GM19455 (cell line): ENCODE results near the gene LTF.

Experiments
- ATAC-seq: cut with Tn5 transposase; IDR thresholded peaks from one replicate; pipeline ENCODE4 v1.9.1; 2021; ENCODE audit not compliant: unreplicated experiment

Gene LTF

GRCh38 chr3:46491089-46492070 is 26.7 kb upstream of the LTF start:
- no peak for ATAC-seq

GRCh38 chr3:46490338-46491084 is 25.8 kb upstream of the LTF start:
- ATAC-seq, result no peak

GRCh38 chr3:46489875-46490274 is 25.2 kb upstream of the LTF start:
- ATAC-seq, result no peak

GRCh38 chr3:46489381-46489780 is 24.7 kb upstream of the LTF start:
- ATAC-seq, result no peak

DNA sequence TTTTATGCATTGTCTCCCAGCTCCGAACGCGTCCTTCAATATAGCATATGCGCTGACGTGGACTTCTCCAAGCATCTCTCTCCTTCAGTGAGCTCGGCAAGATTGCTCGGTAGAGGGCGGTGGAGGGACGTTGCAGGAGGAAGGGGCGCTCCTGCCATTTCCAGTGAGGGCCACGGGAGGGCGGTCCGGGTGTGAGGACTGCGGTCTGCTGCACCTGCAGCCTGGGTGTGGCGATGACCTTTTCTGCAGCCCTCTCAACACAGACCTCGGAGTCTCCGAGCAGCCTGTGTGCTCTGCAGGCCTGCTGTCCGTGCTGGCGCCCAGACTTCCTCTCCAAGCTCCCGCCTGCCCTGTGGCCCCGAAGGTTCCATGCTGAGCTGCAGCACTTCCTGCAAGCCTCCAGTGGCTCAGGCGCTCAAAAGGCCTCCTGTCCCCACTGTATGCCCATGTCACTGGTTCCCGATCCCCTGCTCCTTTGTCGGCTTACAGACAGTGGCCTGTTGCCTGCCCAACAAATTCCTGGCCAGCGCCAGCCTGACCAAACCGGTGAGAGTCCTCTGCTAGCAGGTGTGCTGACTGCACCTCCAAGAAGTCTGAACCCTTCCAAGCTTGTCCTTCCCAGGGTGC is 24.1 kb upstream of the LTF start:
- ATAC-seq, result peak; percentile 91

DNA sequence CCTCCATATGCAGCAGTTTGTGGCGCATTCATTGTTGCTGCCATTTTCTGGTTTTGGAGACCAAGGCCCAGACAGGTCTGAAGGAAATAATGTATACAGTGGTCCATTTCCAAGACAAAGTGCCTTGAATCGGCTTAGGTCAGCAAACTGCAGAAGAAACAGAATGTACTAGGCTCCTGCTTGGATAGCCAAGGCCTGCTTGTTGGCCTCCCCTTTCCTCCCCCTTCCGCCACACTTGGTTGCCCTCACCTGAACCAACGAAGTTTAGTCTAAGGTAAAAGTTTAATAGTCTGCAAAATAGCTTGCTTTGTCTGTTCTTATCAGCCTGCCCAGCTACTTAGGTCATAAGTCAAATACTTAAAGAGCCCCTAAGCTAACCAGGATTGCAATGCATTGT is 21.1 kb upstream of the LTF start:
- no peak for ATAC-seq

DNA sequence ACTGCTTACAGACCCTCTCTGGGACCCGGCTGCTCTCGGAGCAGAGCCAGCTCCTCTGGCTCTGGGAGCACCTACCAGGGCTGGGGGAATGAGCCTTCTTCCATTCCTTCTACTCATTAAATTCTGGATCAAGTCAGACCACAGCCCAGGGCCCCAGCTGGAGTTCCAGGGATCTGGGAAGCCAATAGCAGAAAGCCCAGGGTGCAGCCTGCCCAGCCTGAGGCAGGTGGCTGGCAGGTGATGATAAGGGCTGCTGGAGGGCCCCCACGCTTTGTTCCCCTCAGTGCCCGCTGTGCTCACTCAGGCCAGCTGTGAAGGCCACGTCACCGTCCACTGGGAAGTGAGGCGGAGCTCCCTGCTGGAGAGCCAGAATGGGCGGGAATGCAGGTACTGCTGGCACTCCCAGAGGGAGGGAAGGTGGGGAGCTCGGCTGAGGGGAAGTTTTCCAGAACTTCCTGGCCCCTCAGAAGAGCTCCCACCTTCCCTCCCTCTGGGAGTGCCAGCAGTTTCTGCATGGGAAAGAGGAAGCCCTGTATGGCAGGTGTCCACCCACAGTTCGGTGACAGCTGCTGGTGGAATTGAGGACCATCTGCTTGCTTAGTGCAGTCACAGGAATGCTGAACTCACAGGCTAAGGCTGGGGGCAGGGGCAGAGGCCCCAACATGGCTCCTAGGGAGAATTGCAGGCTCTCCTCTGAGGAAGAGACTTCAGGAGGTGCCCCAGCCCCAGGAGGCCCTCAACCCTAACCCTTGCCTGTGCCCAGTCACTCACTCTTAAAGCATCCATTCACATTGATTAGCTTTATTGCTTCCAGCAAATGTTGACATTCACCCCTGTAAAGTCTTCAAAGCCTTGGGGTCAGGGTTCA is 20.4 kb upstream of the LTF start:
- ATAC-seq, result no peak

DNA sequence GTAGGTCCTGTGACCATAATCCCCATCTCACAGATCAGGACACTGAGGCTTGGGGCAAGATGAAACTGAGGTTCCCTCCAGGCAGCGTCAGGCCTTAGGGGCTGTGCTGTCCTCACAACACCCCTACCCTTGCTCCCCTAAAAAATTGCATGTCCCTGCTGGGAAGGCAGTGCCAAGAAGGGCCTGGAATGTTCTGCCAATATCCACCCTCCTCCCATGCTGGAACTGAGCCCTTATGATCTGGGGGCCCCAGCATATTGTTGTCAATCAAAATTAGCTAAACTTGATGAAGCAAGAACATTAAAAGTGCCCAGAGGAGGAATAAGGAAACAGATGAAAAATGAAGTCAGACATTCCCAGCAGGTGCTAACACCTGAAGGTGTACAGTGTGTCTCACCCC is 19.7 kb upstream of the LTF start:
- ATAC-seq, result no peak

GRCh38 chr3:46483825-46484224 is 19.1 kb upstream of the LTF start:
- no peak for ATAC-seq

DNA sequence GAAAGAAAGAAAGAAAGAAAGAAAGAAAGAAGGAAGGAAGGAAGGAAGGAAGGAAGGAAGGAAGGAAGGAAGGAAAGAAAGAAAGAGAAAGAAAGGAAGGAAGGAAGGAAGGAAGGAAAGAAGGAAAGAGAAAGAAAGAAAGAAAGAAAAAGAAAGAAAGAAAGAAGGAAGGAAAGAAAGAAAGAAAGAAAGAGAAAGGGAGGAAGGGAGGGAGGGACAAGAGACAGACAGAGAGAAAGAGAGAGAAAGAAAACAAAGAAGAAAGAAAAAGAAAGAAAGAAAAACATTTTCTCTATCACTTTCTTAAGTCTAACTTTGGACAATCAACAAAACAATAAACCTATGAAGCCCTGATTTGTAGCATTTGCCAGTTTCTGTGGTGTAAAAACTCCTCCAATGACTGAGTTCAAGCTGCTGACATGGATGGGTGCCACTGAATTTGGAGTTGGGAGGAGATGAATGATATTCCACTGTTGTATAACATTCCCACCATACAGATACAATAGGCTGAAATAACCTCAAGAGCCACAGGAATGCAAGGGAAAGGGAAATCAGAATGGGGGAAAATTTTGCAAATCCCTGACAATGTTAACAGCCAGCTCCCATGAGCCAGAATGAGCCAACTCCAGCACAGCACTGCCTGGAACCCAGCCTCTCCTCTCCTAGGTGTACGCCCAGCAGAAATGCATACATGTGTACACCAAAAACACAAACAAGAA is 18.1 kb upstream of the LTF start:
- no peak for ATAC-seq

DNA sequence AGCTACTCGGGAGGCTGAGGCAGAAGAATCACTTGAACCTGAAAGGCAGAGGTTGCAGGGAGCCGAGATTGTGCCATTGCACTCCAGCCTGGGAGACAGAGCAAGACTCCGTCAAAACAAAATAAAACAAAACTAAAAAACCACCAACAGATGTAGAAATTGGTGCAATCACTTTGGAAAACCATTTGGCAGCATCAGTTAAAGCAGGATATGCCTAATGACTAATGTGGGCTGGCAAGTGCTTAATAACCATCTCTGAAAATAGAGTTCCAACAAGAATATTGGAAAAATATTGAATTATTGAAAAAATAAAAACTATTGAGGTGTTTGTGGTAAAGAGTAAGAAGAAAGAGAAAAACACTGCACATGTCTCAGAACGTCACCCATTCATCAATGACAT is 16.9 kb upstream of the LTF start:
- no peak for ATAC-seq

- no peak for ATAC-seq
Measured at GRCh38 chr3:46480491-46481195, 15.9 kb upstream of the LTF start.

DNA sequence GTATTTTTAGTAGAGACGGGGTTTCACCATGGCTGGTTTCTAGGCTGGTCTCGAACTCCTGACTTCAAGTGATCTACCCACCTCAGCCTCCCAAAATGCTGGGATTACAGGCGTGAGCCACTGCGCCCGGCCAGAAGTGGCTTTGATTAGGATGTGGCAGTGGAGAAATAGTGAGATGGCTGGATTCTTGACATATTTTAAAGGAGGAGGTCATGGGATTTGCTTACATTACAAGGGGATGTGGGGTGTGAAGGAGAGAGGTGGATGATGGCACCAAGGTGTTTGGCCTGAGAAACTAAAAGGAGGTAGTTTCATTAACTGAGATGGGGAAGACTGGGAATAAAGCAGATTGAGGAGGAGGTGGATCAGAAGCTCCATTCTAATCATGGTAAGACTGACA is 15.0 kb upstream of the LTF start:
- ATAC-seq, result no peak

DNA sequence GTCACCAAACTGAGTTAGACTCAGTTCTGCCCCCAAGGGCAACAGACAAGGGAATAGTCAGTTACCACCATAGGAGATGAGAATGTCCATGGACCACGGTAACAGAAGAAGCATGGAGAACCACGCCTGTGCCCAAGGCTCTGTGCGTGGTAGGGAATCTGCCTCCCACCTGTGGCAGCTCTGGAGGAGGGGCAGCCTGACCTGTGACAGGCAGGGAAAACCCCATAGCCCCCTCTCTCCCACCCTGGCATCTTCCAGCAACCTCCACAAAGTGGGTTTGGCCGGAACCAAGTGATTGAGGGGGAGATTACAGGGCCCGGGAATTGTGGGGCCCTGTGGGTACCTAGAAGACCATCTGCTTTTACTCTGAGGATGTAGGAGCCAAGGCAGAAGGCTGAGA is 14.3 kb upstream of the LTF start:
- ATAC-seq, result no peak

GRCh38 chr3:46478341-46478740 is 13.6 kb upstream of the LTF start:
- no peak for ATAC-seq

DNA sequence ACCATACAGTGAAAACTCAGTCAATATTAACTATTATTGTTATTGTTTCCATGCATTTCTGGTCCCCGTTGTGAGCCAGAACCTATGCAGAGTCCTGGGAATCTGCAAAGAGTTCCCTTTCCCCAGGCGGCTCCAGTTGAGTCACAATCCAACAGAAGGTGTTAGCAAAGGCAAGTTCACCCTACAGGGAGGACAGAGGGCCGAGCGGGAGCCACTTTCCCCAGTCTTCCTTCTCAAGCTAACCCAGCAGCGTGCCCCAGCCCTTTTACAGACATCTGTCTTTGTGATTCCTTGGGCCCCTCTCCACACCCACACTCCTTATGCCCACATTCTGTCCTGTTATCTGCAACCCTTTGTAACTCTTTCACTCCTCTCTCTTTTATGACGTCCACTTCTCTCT is 13.1 kb upstream of the LTF start:
- no peak for ATAC-seq

DNA sequence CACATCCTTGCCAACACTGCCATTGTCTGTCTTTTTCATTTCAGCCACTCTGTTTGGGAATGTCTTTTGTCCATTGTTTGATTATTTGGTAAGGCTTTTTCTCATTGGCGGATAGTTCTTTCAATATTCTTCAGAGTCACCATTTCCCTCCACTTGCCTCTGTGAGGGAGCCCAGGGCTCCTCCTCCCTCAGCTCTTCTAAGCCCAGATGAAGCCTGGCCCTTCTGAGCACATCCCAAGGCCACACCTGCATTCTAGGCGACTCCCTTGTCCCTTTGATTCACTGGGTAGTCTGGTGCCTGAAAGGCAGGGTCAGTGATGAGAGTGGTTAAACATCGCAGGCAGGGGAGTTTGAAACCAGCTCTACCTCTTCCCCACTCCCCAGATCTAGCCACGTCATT is 12.4 kb upstream of the LTF start:
- no peak for ATAC-seq

DNA sequence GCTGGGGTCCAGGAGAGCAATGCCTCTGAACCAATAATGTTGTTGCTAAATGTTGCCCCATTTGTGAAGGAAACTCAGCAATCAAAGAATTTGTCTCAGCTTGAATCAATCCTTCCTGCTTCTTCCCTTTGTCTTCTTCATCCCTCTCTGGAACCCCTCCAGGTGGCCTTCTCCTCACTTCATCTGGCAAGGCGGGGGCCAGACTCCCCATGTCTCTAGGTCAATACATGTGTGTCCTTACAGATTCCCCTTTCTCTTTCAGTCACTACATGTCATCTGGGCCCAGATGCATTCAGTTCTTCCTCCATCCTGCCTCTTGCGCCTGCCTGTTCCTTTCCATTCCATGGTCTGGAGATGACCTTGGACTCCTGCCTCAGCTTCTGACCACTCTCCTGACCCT is 8.0 kb upstream of the LTF start:
- no peak for ATAC-seq

GRCh38 chr3:46471371-46471914 is 6.7 kb upstream of the LTF start:
- no peak for ATAC-seq
